Cardiac muscle cell (in vitro differentiated cells and primary cell): ENCODE results near the gene FITM1. TPM values are rescaled to one million over a fixed set of nuclear protein-coding genes. Genes with fewer than 3 reads are reported as not detected.

ENCODE experiments used
- DNase-seq, 2 donors: peaks; one replicate each; pipeline versions ENCODE4 v3.0.0 to v3.0.0-alpha.2; 2010 to 2017; ENCODE audit warnings: low read depth in 1 of 2, low spot score in 1 of 2
- H3K27ac ChIP-seq: fragments of 200-600 bp; sonication (generic); 2 replicates; pipeline ENCODE4 v1.5.1; 2016
- H3K27me3 ChIP-seq: fragments of 200-600 bp; sonication (generic); 2 replicates; pipeline ENCODE4 v1.6.0; 2016; ENCODE audit warnings: control low read depth
- H3K36me3 ChIP-seq: fragments of 200-600 bp; sonication (generic); 2 replicates; pipeline ENCODE4 v1.5.1; 2016; ENCODE audit warnings: control low read depth
- H3K4me1 ChIP-seq: fragments of 200-600 bp; sonication (generic); 2 replicates; pipeline ENCODE4 v1.8.1; 2017; ENCODE audit warnings: low read depth, mild to moderate bottlenecking, mixed run types
- H3K4me3 ChIP-seq: fragments of 200-600 bp; sonication (generic); 2 replicates; pipeline ENCODE4 v1.5.1; 2016; ENCODE audit warnings: mild to moderate bottlenecking
- H3K9me3 ChIP-seq: fragments of 200-600 bp; sonication (generic); 2 replicates; pipeline ENCODE4 v1.5.1; 2017; ENCODE audit warnings: low read depth, mild to moderate bottlenecking, control low read depth
- polyA plus RNA-seq: library from polyadenylated mRNA; unstranded; fragments of >200 nt; fragmentation: Nextera tagmentation; extraction: Ambion mirVana; gene quantifications from 2 replicates; pipeline ENCODE4 v1.2.1, GENCODE V29; 2016
- total RNA-seq: library from RNA; depleted of rRNA; stranded (reverse); fragments of >200 nt; gene quantifications from 2 replicates; pipeline ENCODE4 v1.2.3, GENCODE V29; 2016
- TF ChIP-seq, protein P1 (sequence below): IDR thresholded peaks from 2 replicates; pipeline ENCODE4 v1.5.1; 2012; ENCODE audit warnings: low read depth, mild to moderate bottlenecking, low read length

The FITM1 gene
- total and polyA plus RNA-seq, 2 experiments from 2014 or later: 124 to 209 TPM

DNA sequence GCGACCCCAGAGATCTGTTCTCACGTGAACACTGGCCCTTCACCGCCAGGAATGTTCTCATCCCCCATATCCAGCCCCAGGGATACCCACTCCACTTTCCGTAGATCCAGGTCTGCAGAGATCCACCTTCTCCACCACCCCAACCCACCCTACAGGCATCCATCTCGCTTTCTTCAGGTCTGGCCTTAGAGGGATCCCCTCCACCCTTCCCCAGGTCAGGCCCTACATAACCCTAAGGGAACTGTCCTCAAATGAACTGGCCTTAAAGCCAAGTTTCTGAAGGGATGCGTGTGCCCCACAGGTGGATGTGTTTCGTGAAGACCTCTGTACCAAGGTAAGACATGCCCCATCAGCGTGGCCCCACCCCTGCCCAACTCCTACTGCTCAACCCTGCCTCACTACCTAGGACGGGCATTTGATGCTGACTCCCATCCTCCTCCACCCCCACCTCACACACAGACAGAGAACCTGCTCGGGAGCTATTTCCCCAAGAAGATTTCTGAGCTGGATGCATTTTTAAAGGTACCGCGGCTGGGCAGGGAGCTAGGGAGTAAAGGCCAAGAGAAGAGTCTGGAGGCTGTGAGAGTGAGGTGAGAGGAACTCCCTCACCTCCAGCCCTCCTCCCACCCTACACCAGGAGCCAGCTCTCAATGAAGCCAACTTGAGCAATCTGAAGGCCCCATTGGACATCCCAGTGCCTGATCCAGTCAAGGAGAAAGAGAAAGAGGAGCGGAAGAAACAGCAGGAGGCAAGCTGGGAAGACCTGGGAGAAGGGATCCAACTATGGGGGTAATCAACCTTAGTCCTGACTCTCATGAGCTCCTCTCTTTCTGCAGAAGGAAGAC, 6.4 kb downstream of the FITM1 start:
- Histone ChIP-seq H3K9me3 (no peaks in the 10 kb centered on the region), H3K4me1 (peaks cover 22% of the 10 kb centered on the region), H3K27ac (peak overlapping the region; percentile 25), H3K36me3 (peaks cover 15% of the 10 kb centered on the region), H3K27me3 (no peaks in the 10 kb centered on the region), H3K4me3 (peak overlapping the region; percentile 63)
- no peak for DNase-seq
- TF ChIP-seq, protein P1, sequence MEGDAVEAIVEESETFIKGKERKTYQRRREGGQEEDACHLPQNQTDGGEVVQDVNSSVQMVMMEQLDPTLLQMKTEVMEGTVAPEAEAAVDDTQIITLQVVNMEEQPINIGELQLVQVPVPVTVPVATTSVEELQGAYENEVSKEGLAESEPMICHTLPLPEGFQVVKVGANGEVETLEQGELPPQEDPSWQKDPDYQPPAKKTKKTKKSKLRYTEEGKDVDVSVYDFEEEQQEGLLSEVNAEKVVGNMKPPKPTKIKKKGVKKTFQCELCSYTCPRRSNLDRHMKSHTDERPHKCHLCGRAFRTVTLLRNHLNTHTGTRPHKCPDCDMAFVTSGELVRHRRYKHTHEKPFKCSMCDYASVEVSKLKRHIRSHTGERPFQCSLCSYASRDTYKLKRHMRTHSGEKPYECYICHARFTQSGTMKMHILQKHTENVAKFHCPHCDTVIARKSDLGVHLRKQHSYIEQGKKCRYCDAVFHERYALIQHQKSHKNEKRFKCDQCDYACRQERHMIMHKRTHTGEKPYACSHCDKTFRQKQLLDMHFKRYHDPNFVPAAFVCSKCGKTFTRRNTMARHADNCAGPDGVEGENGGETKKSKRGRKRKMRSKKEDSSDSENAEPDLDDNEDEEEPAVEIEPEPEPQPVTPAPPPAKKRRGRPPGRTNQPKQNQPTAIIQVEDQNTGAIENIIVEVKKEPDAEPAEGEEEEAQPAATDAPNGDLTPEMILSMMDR: no peak

DNA sequence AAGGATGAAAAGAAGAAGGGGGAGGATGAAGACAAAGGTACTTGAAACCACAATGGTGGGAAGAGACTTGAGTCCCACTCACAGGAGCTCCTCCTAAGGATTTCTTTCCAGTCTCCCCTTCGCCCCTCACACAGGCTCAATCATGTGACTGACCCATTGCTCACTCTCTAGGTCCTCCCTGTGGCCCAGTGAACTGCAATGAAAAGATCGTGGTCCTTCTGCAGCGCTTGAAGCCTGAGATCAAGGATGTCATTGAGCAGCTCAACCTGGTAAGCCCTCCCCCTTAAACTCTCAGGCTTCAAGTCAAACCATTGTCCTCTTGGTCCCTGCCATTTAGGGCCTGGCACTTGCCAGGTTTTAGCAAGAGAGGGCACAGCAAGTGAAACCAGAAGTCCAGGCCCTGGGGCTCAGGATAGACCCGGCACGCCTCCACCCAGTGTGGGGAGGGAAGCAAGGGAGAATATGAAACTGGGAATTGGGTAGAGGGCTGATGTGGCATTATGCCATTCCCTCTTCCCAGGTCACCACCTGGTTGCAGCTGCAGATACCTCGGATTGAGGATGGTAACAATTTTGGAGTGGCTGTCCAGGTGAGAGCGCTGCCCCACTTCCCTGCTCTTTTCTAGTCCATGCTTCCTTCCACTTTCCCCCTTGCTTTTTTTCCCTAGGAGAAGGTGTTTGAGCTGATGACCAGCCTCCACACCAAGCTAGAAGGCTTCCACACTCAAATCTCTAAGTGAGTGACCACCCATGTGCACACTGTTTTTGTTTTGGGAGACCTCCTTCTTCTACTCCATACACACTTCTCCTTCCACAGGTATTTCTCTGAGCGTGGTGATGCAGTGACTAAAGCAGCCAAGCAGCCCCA, 7.3 kb downstream of the FITM1 start:
- Histone ChIP-seq H3K36me3 (peaks cover 15% of the 10 kb centered on the region), H3K4me3 (no peak overlapping the region), H3K4me1 (peaks cover 14% of the 10 kb centered on the region), H3K27me3 (no peaks in the 10 kb centered on the region), H3K27ac (peak overlapping the region; percentile 25), H3K9me3 (no peaks in the 10 kb centered on the region)
- no peak for DNase-seq
- TF ChIP-seq, protein P1: no peak

DNA sequence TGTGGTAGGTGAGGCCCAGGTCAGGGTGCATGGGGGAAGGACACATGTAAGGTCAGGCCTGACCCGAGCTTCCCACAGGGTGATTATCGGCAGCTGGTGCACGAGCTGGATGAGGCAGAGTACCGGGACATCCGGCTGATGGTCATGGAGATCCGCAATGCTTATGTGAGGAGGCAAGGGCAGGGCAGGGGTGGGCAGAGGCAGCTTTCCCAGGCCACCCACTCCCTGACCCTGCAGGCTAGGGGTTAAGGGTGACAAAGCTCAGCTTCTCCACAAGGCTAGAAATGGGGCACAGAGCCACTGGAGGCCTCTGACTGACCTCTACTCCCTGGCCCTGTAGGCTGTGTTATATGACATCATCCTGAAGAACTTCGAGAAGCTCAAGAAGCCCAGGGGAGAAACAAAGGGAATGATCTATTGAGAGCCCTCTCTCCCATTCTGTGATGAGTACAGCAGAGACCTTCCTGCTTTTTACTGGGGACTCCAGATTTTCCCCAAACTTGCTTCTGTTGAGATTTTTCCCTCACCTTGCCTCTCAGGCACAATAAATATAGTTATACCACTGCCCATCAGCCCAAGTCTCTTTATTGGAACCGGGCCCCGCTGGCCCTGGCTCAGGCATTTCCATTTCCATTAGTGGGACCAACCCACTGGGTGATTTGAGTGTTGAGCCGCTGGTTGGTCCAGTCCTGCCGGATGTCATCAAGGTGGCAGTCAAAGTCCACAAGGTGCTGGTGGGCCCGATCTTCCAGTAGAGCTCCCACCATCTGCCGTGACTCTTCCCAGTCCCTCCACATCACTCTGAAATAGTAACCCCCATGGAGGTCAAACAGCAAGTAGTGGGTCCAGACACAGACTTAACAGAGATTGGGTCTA, 8.2 kb downstream of the FITM1 start:
- TF ChIP-seq, protein P1: no peak
- H3K36me3 ChIP-seq: peaks cover 15% of the 10 kb centered on the region
- no peaks in the 10 kb centered on the region for H3K9me3 ChIP-seq
- no peaks in the 10 kb centered on the region for H3K27me3 ChIP-seq
- no peak for DNase-seq
- H3K4me3 ChIP-seq: no peak overlapping the region
- peak overlapping the region; percentile 25 for H3K27ac ChIP-seq
- H3K4me1 ChIP-seq: peaks cover 10% of the 10 kb centered on the region

DNA sequence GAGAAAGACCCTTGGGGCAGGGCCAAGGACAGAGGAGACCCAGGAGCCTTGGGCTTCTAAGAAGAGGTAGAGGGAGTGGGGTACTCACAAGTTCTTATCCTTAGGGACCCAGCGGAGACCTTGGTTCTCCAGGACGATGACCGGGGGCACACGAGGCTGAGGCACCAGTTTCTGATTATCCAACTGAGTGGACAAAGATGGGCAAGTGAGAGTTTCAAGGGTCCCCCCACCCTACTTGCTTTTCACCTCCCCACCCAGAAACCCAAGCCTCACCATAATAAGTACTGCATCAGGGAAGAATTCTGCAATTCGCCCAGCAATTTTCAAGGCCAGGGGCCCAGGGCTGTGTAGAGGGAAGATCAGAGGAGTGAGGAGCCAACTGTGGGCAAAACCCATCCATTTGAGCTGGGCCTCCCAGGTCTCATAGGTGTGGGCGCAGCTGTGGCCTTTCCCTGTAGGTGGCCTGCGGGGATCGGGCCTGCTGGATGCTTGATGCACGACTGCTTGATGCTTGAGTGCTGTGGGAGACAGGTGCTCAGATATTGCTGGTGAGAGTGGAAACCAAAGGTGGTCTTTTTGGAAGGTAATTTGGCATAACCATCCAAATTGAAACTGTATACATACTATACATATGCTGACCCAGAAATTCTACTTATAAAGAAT, 8.9 kb downstream of the FITM1 start:
- H3K9me3 ChIP-seq: no peaks in the 10 kb centered on the region
- TF ChIP-seq, protein P1: no peak
- H3K27me3 ChIP-seq: no peaks in the 10 kb centered on the region
- H3K4me3 ChIP-seq: peak overlapping the region; percentile 70
- no peak overlapping the region for H3K27ac ChIP-seq
- peaks cover 10% of the 10 kb centered on the region for H3K4me1 ChIP-seq
- DNase-seq: no peak
- peaks cover 15% of the 10 kb centered on the region for H3K36me3 ChIP-seq
